RWPE1 (cell line): Measurements from ENCODE around the gene ANO7.

ENCODE experiments used
- CTCF ChIA-PET: fragments of 350-600 bp; sonication (Branson Sonifier 250); formaldehyde crosslinking; extraction: SDS; loops from one replicate; lab custom pipeline; 2021; lab: Yijun Ruan, JAX
- POLR2A ChIA-PET: fragments of 400-600 bp; formaldehyde crosslinking; extraction: SDS; loops from one replicate; lab custom pipeline; 2020; ENCODE audit warnings: antibody characterized with exemption; ENCODE audit not compliant: low non-redundant PET; lab: Yijun Ruan, JAX
- DNase-seq: peaks from one replicate; pipeline ENCODE4 v3.0.0; 2012; ENCODE audit warnings: low spot score
- H3K27ac ChIP-seq: fragments of 450-650 bp; 2 replicates; pipeline ENCODE4 v1.5.1; 2017
- TF ChIP-seq, protein P1 (sequence below): fragments of 450-650 bp; conservative IDR thresholded peaks from 2 replicates; pipeline ENCODE4 v1.5.1; 2017; ENCODE audit warnings: low read depth, mild to moderate bottlenecking

Gene ANO7

DNA sequence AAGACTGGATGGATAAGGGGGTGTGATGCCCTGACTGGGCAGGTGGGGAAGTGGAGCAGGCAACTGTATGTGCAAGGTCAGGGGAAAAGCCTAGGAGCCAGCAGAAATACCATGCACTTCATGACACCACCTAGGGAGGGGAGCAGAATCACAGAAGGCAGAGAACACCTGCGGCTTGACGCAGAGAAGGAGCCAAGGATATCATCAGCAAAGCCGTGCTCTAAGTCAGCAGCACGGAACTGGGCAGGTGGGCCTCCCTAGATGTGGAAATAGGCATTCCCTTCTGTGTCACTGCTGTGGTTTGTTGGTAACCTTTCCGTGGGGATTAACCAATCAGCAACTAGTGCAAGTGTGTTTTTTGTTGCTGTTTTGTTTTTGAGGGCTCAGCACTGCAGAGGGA, 85.7 kb downstream of the ANO7 start:
- ChIA-PET POLR2A (no interaction called here), CTCF (interaction anchor here (1.0 kb wide), 1 partner anchor 29 kb away, joined by 4 read pairs; no protein-coding TSS in a partner anchor)
- peak overlapping the region; percentile 88 for H3K27ac ChIP-seq
- no peak for DNase-seq
- TF ChIP-seq, protein P1, sequence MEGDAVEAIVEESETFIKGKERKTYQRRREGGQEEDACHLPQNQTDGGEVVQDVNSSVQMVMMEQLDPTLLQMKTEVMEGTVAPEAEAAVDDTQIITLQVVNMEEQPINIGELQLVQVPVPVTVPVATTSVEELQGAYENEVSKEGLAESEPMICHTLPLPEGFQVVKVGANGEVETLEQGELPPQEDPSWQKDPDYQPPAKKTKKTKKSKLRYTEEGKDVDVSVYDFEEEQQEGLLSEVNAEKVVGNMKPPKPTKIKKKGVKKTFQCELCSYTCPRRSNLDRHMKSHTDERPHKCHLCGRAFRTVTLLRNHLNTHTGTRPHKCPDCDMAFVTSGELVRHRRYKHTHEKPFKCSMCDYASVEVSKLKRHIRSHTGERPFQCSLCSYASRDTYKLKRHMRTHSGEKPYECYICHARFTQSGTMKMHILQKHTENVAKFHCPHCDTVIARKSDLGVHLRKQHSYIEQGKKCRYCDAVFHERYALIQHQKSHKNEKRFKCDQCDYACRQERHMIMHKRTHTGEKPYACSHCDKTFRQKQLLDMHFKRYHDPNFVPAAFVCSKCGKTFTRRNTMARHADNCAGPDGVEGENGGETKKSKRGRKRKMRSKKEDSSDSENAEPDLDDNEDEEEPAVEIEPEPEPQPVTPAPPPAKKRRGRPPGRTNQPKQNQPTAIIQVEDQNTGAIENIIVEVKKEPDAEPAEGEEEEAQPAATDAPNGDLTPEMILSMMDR, result no peak
